Breast epithelium (tissue), 4 donors: Measurements from ENCODE around the gene PWWP2B. TPM values are rescaled to one million over a fixed set of nuclear protein-coding genes. Genes with fewer than 3 reads are reported as not detected.

Experiments
- DNase-seq, 2 donors: peaks; one replicate each; pipeline ENCODE4 v3.0.0-alpha.2; 2019; ENCODE audit warnings: low spot score in 2 of 2
- H3K27ac ChIP-seq, 2 donors: fragments of 200-600 bp; sonication (generic) in 1 of 2; one replicate each; pipeline ENCODE4 v1.5.1; 2016 to 2019; ENCODE audit warnings: mild to moderate bottlenecking in 1 of 2
- H3K27me3 ChIP-seq, 2 donors: fragments of 200-600 bp; sonication (generic) in 1 of 2; one replicate each; pipeline versions ENCODE4 v1.5.1 to v1.6.0; 2017 to 2019; ENCODE audit warnings: control low read depth in 1 of 2, mild to moderate bottlenecking in 1 of 2
- H3K36me3 ChIP-seq: fragments of 200-600 bp; one replicate; pipeline ENCODE4 v1.5.1; 2019
- H3K4me1 ChIP-seq, 2 donors: fragments of 200-600 bp; sonication (generic); one replicate each; pipeline ENCODE4 v1.5.1; 2016 to 2019; ENCODE audit warnings: control low read depth in 1 of 2
- H3K4me3 ChIP-seq, 3 donors: fragments of 200-600 bp; sonication (generic); 1 replicate in 2 of 3; 2 replicates in 1 of 3; pipeline ENCODE4 v1.5.1; 2016 to 2019; ENCODE audit warnings: mild to moderate bottlenecking in 3 of 3, moderate library complexity in 2 of 3
- H3K9me3 ChIP-seq, 2 donors: fragments of 200-600 bp; sonication (generic) in 1 of 2; one replicate each; pipeline ENCODE4 v1.5.1; 2016 to 2019; ENCODE audit warnings: control low read depth in 1 of 2
- CTCF ChIP-seq, 3 donors: fragments of 450-650 bp; IDR thresholded peaks; one replicate each; pipeline ENCODE4 v1.5.1; 2016 to 2017; ENCODE audit warnings: antibody characterized with exemption in 3 of 3, mild to moderate bottlenecking in 3 of 3, moderate library complexity in 3 of 3
- POLR2A ChIP-seq: fragments of 450-650 bp; IDR thresholded peaks from one replicate; pipeline ENCODE4 v1.6.1; 2016; ENCODE audit warnings: antibody characterized with exemption, mild to moderate bottlenecking, moderate library complexity
- POLR2AphosphoS5 ChIP-seq, 3 donors: sonication (generic); formaldehyde crosslinking; IDR thresholded peaks; one replicate each; pipeline ENCODE4 v1.6.1; 2017; ENCODE audit warnings: antibody characterized with exemption in 3 of 3
- intact Hi-C: fragments of 100-400 bp; cut with DNase I; formaldehyde crosslinking; loops from one replicate; pipeline ENCODE4 v1.15.1; 2023; ENCODE audit warnings: low total_unique reads
- total RNA-seq, 3 donors: library from RNA; depleted of rRNA; stranded (reverse); fragments of >200 nt; gene quantifications; one replicate each; pipeline ENCODE4 v1.1.0, GENCODE V29; 2016

The PWWP2B gene
- total RNA-seq, 3 donors from 2014 or later: 10.7 to 15.5 (median 13.4) TPM

- Histone ChIP-seq H3K27ac (peak overlapping the region in 1 of 2 donors; percentile 95), H3K9me3 (no peaks in the 10 kb centered on the region), H3K4me1 (peaks cover 10 to 14% of the 10 kb centered on the region in 2 donors), H3K4me3 (no peak overlapping the region), H3K27me3 (peaks cover 0 to 5% of the 10 kb centered on the region in 2 donors), H3K36me3 (no peaks in the 10 kb centered on the region)
- DNase-seq: no peak
- TF ChIP-seq POLR2AphosphoS5 (IDR thresholded peaks at IDR 0.05) (no peak), POLR2A (no peak), CTCF (IDR thresholded peaks at IDR 0.05) (no peak)
- intact Hi-C loops: loop anchor here (10.0 kb wide), 1 partner anchor 62 kb away; no protein-coding TSS in a partner anchor
Observed at GRCh38 chr10:132462463-132463332, 65.7 kb downstream of the PWWP2B start.

GRCh38 chr10:132463333-132464255 is 66.6 kb downstream of the PWWP2B start:
- Histone ChIP-seq H3K9me3 (no peaks in the 10 kb centered on the region), H3K36me3 (no peaks in the 10 kb centered on the region), H3K4me1 (peaks cover 10 to 14% of the 10 kb centered on the region in 2 donors), H3K27me3 (peaks cover 0 to 4% of the 10 kb centered on the region in 2 donors), H3K4me3 (peak overlapping the region in 2 of 3 donors; percentile 1 to 32), H3K27ac (peak overlapping the region; percentile 90 to 95)
- DNase-seq: no peak
- intact Hi-C loops: loop anchor here (10.0 kb wide), 1 partner anchor 61 kb away; no protein-coding TSS in a partner anchor
- TF ChIP-seq POLR2A (no peak), CTCF (IDR thresholded peaks at IDR 0.05) (no peak)

- Histone ChIP-seq H3K27me3 (peaks cover 0 to 4% of the 10 kb centered on the region in 2 donors), H3K4me3 (peak overlapping the region in 2 of 3 donors; percentile 1 to 32), H3K9me3 (no peaks in the 10 kb centered on the region), H3K36me3 (no peaks in the 10 kb centered on the region), H3K27ac (peak overlapping the region; percentile 90 to 95), H3K4me1 (peaks cover 10 to 14% of the 10 kb centered on the region in 2 donors)
- intact Hi-C loops: loop anchor here (10.0 kb wide), 1 partner anchor 60 kb away; no protein-coding TSS in a partner anchor
- TF ChIP-seq POLR2AphosphoS5 (IDR thresholded peaks at IDR 0.05): peak in 2 of 3 donors; percentile 46 to 80
- peak in 1 of 3 donors; percentile 6 for TF ChIP-seq CTCF (IDR thresholded peaks at IDR 0.05)
- TF ChIP-seq POLR2A: no peak
- peak; percentile 77 to 83 for DNase-seq
Observed at GRCh38 chr10:132464256-132465192, 67.5 kb downstream of the PWWP2B start.

GRCh38 chr10:132465193-132465888 is 68.3 kb downstream of the PWWP2B start:
- Histone ChIP-seq H3K36me3 (no peaks in the 10 kb centered on the region), H3K4me1 (peaks cover 10 to 14% of the 10 kb centered on the region in 2 donors), H3K27ac (peak overlapping the region; percentile 90 to 95), H3K4me3 (no peak overlapping the region), H3K9me3 (no peaks in the 10 kb centered on the region), H3K27me3 (peaks cover 0 to 4% of the 10 kb centered on the region in 2 donors)
- intact Hi-C loops: loop anchor here (10.0 kb wide), 1 partner anchor 59 kb away; no protein-coding TSS in a partner anchor
- TF ChIP-seq POLR2A: no peak
- no peak for TF ChIP-seq CTCF (IDR thresholded peaks at IDR 0.05)
- TF ChIP-seq POLR2AphosphoS5 (IDR thresholded peaks at IDR 0.05): no peak
- DNase-seq: no peak
